Sigmoid colon (tissue), 7 donors: Measurements from ENCODE around the gene WNT6. TPM values are rescaled to one million over a fixed set of nuclear protein-coding genes. Genes with fewer than 3 reads are reported as not detected.
A peak's percentile ranks its signal among the peaks of the same experiment; 100 is the strongest.

Experiments used
- DNase-seq: peaks from one replicate; pipeline ENCODE4 v3.0.0-alpha.2; 2019
- H3K27ac ChIP-seq, 4 donors: fragments of 200-600 bp; sonication (generic); one replicate each; pipeline ENCODE4 v1.5.1; 2016 to 2019; ENCODE audit warnings: mild to moderate bottlenecking in 1 of 4
- H3K27me3 ChIP-seq, 3 donors: fragments of 200-600 bp; sonication (generic); one replicate each; pipeline ENCODE4 v1.5.1; 2019; ENCODE audit warnings: mild to moderate bottlenecking in 1 of 3
- H3K36me3 ChIP-seq, 4 donors: fragments of 200-600 bp; sonication (generic); one replicate each; pipeline ENCODE4 v1.5.1; 2016 to 2019
- H3K4me1 ChIP-seq, 4 donors: fragments of 200-600 bp; sonication (generic); one replicate each; pipeline ENCODE4 v1.5.1; 2017 to 2019
- H3K4me3 ChIP-seq, 4 donors: fragments of 200-600 bp; sonication (generic); one replicate each; pipeline ENCODE4 v1.5.1; 2017 to 2019; ENCODE audit warnings: mild to moderate bottlenecking in 2 of 4, moderate library complexity in 1 of 4
- H3K9me3 ChIP-seq, 4 donors: fragments of 200-600 bp in 3 of 4; sonication (generic) in 3 of 4; one replicate each; pipeline versions ENCODE4 v1.5.1 to v1.6.1; 2013 to 2019
- CTCF ChIP-seq, 4 experiments: fragments of 450-650 bp in 3 of 4; fragments of 200-600 bp in 1 of 4; IDR thresholded peaks; one replicate each; pipeline ENCODE4 v1.5.1; 2016 to 2019; ENCODE audit warnings: antibody characterized with exemption in 4 of 4, mild to moderate bottlenecking in 3 of 4, moderate library complexity in 2 of 4
- EP300 ChIP-seq, 4 donors: sonication (generic); formaldehyde crosslinking; IDR thresholded peaks; one replicate each; pipeline ENCODE4 v1.6.1; 2017; ENCODE audit warnings: antibody characterized with exemption in 4 of 4
- POLR2A ChIP-seq, 2 donors: fragments of 450-650 bp; IDR thresholded peaks; one replicate each; pipeline ENCODE4 v1.6.1; 2016; ENCODE audit warnings: antibody characterized with exemption in 2 of 2, mild to moderate bottlenecking in 2 of 2, moderate library complexity in 2 of 2
- POLR2AphosphoS5 ChIP-seq, 4 donors: sonication (generic); formaldehyde crosslinking; IDR thresholded peaks; one replicate each; pipeline ENCODE4 v1.6.1; 2017; ENCODE audit warnings: antibody characterized with exemption in 4 of 4
- WGBS, 2 donors: extraction: QIAGEN DNeasy Blood & Tissue Kit; methylation state at CpG; one replicate each; pipeline ENCODE4 v1.1.7; 2013; 5-methylcytosine and 5-hydroxymethylcytosine counted together
- intact Hi-C: fragments of 100-400 bp; cut with DNase I; formaldehyde crosslinking; loops from one replicate; pipeline ENCODE4 v1.15.1; 2023
- polyA plus RNA-seq, 3 donors: library from polyadenylated mRNA; stranded (reverse); fragments of 200-250 nt; gene quantifications; one replicate each; pipeline ENCODE4 v1.2.3, GENCODE V29; 2013
- small RNA-seq, 3 donors: library from RNA; depleted of rRNA; stranded (forward); fragments of <200 nt; gene quantifications; one replicate each; pipeline ENCODE3, GENCODE V24; 2016
- total RNA-seq, 4 donors: library from RNA; depleted of rRNA; stranded (reverse); fragments of >200 nt; gene quantifications; one replicate each; pipeline ENCODE4 v1.1.0, GENCODE V29; 2016
- donor health status: healthy with polysubstance abuse.
- donor health status: Bipolar disorder and iron deficiency.
- donor health status: healthy.

Gene WNT6
- total and polyA plus RNA-seq, 7 donors, result 1.5 to 3.9 (median 2.9) TPM; not detected in 2

DNA sequence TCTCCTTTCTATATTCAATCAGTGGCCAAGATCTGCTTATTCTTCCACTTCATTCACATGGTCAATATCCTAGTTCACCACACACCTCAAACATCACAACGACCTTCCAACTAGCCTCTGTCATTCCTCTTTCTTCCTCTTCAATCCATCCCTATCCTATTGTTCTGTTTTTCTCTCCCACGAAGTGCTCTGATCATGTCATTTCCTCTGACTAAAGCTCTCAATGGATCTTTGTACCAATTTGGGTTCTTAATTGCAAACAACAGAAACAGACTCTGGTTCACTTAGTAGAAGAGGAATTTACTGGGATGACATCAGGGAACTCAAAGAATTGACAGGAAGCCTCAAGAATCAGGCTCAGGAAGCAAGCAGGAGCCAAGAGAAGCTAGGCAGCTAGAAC lies 44.6 kb downstream of the WNT6 start:
- Histone ChIP-seq H3K27ac (no peak overlapping the region), H3K36me3 (no peaks in the 10 kb centered on the region), H3K9me3 (no peaks in the 10 kb centered on the region), H3K4me1 (peaks cover 0 to 7% (median 4%) of the 10 kb centered on the region in 4 donors), H3K4me3 (no peak overlapping the region), H3K27me3 (peaks cover 0 to 66% (median 38%) of the 10 kb centered on the region in 3 donors)
- WGBS, 2 donors, result 18 to 22% methylated on average over 2 of the region's 2 CpGs
- intact Hi-C loops, result no loop called here
- no peak for DNase-seq
- TF ChIP-seq POLR2A (IDR thresholded peaks at IDR 0.05) (no peak), POLR2AphosphoS5 (IDR thresholded peaks at IDR 0.05) (no peak), CTCF (IDR thresholded peaks at IDR 0.05) (no peak), EP300 (IDR thresholded peaks at IDR 0.05) (no peak)

- TF ChIP-seq POLR2AphosphoS5 (IDR thresholded peaks at IDR 0.05), result peak in 2 of 4 donors; percentile 23 to 25
- no peak for TF ChIP-seq EP300 (IDR thresholded peaks at IDR 0.05)
- WGBS, 2 donors, result 1 to 4% methylated on average over 58 of the region's 58 CpGs
- intact Hi-C loops, result loop anchor here (5.0 kb wide), 1 partner anchor 197 kb away; the partner anchor contains the start of gene TTLL4
- peak overlapping the region in 2 of 4 donors; percentile 17 to 59 for H3K27ac ChIP-seq
- H3K4me1 ChIP-seq, result peaks cover 0 to 13% (median 9%) of the 10 kb centered on the region in 4 donors
- H3K4me3 ChIP-seq, result peak overlapping the region; percentile 35 to 59 (median 48)
- peak; percentile 94 for DNase-seq
- H3K27me3 ChIP-seq, result peaks cover 0 to 19% (median 0%) of the 10 kb centered on the region in 3 donors
- no peaks in the 10 kb centered on the region for H3K36me3 ChIP-seq
- no peaks in the 10 kb centered on the region for H3K9me3 ChIP-seq
Measured at GRCh38 chr2:218908721-218909619, 49.4 kb downstream of the WNT6 start.

- intact Hi-C loops, result no loop called here
- no peak for DNase-seq
- no peak for TF ChIP-seq POLR2AphosphoS5 (IDR thresholded peaks at IDR 0.05)
- Histone ChIP-seq H3K36me3 (no peaks in the 10 kb centered on the region), H3K9me3 (no peaks in the 10 kb centered on the region), H3K4me3 (no peak overlapping the region), H3K27ac (no peak overlapping the region), H3K4me1 (peaks cover 0 to 13% (median 9%) of the 10 kb centered on the region in 4 donors), H3K27me3 (peaks cover 0 to 1% (median 0%) of the 10 kb centered on the region in 3 donors)
- WGBS, 2 donors, result 96% methylated on average over 6 of the region's 6 CpGs
Measured at GRCh38 chr2:218910741-218911140, 51.1 kb downstream of the WNT6 start.

GRCh38 chr2:218920504-218920903 lies 60.9 kb downstream of the WNT6 start:
- peaks cover 0 to 28% (median 6%) of the 10 kb centered on the region in 3 donors for H3K27me3 ChIP-seq
- H3K36me3 ChIP-seq, result no peaks in the 10 kb centered on the region
- no peak overlapping the region for H3K4me3 ChIP-seq
- no peak for DNase-seq
- 87 to 100% methylated on average over 1 of the region's 1 CpG for WGBS, 2 donors
- H3K27ac ChIP-seq, result no peak overlapping the region
- intact Hi-C loops, result no loop called here
- peaks cover 0 to 2% (median 0%) of the 10 kb centered on the region in 4 donors for H3K4me1 ChIP-seq
- H3K9me3 ChIP-seq, result peaks cover 0 to 4% (median 0%) of the 10 kb centered on the region in 4 donors
- no peak for TF ChIP-seq POLR2AphosphoS5 (IDR thresholded peaks at IDR 0.05)
- TF ChIP-seq POLR2A (IDR thresholded peaks at IDR 0.05), result no peak
- no peak for TF ChIP-seq CTCF (IDR thresholded peaks at IDR 0.05)
- no peak for TF ChIP-seq EP300 (IDR thresholded peaks at IDR 0.05)

Small RNAs within 50 kb of the gene (small RNA-seq; reads per million reads assigned to genes)
- 0 reads per million in 3 donors for gene RNU6-642P

Other genes with a start within 250 kb of the WNT6 start
- 10 to 100 TPM; 14.6 to 24.4 (median 19.5) TPM for gene ZNF142, start 200.2 kb upstream of the WNT6 start, total RNA-seq
- 10 to 100 TPM in 1 of 3 donors, 1 to 10 TPM in 2; 1.6 to 10.2 (median 4.8) TPM for gene ZNF142, start 200.2 kb upstream of the WNT6 start, polyA plus RNA-seq
- gene BCS1L, start 200.1 kb upstream of the WNT6 start, total RNA-seq, result 10 to 100 TPM; 20.7 to 42.5 (median 25.2) TPM
- gene BCS1L, start 200.1 kb upstream of the WNT6 start, polyA plus RNA-seq, result 10 to 100 TPM; 13.4 to 27.8 (median 20.4) TPM
- 10 to 100 TPM in 3 of 4 donors, 1 to 10 TPM in 1; 6.4 to 24.7 (median 21.9) TPM for gene RNF25, start 187.8 kb upstream of the WNT6 start, total RNA-seq
- 10 to 100 TPM; 11.6 to 19.2 (median 14.3) TPM for gene RNF25, start 187.8 kb upstream of the WNT6 start, polyA plus RNA-seq
- 10 to 100 TPM; 13.6 to 79.5 (median 27.0) TPM for gene STK36, start 187.7 kb upstream of the WNT6 start, total RNA-seq
- 10 to 100 TPM in 1 of 3 donors, 1 to 10 TPM in 2; 3.9 to 15.8 (median 4.2) TPM for gene STK36, start 187.7 kb upstream of the WNT6 start, polyA plus RNA-seq
- 10 to 100 TPM; 11.4 to 16.0 (median 12.5) TPM for gene TTLL4, start 149.0 kb upstream of the WNT6 start, total RNA-seq
- 10 to 100 TPM in 1 of 3 donors, 1 to 10 TPM in 2; 6.0 to 15.1 (median 6.0) TPM for gene TTLL4, start 149.0 kb upstream of the WNT6 start, polyA plus RNA-seq
- gene CYP27A1, start 77.7 kb upstream of the WNT6 start, total RNA-seq, result 10 to 100 TPM; 21.9 to 30.1 (median 25.7) TPM
- gene CYP27A1, start 77.7 kb upstream of the WNT6 start, polyA plus RNA-seq, result 10 to 100 TPM; 13.5 to 17.4 (median 14.6) TPM
- not detected for gene PRKAG3, start 28.0 kb upstream of the WNT6 start, total RNA-seq
- gene PRKAG3, start 28.0 kb upstream of the WNT6 start, polyA plus RNA-seq, result not detected
- gene WNT10A, start 21.0 kb downstream of the WNT6 start, total RNA-seq, result not detected
- gene WNT10A, start 21.0 kb downstream of the WNT6 start, polyA plus RNA-seq, result under 1 TPM in 1 of 3 donors, not detected in 2; 0.38 TPM
- under 1 TPM in 2 of 4 donors, not detected in 2; 0.14 to 0.36 TPM for gene CDK5R2, start 99.9 kb downstream of the WNT6 start, total RNA-seq
- under 1 TPM in 1 of 3 donors, not detected in 2; 0.48 TPM for gene CDK5R2, start 99.9 kb downstream of the WNT6 start, polyA plus RNA-seq
- gene FEV, start 125.4 kb downstream of the WNT6 start, total RNA-seq, result under 1 TPM in 1 of 4 donors, not detected in 3; 0.71 TPM
- gene FEV, start 125.4 kb downstream of the WNT6 start, polyA plus RNA-seq, result 1 to 10 TPM in 1 of 3 donors, under 1 TPM in 1, not detected in 1; 0.77 to 6.0 TPM
- not detected for gene CRYBA2, start 133.6 kb downstream of the WNT6 start, total RNA-seq
- 10 to 100 TPM in 1 of 3 donors, 1 to 10 TPM in 2; 1.4 to 10.8 (median 5.5) TPM for gene CRYBA2, start 133.6 kb downstream of the WNT6 start, polyA plus RNA-seq
- not detected for gene CFAP65, start 181.7 kb downstream of the WNT6 start, total RNA-seq
- gene CFAP65, start 181.7 kb downstream of the WNT6 start, polyA plus RNA-seq, result under 1 TPM; under 0.01 to 0.10 (median under 0.01) TPM
- gene IHH, start 201.1 kb downstream of the WNT6 start, total RNA-seq, result not detected
- gene IHH, start 201.1 kb downstream of the WNT6 start, polyA plus RNA-seq, result 10 to 100 TPM; 12.9 to 36.1 (median 21.6) TPM